ENCODE measurements around the gene TMEM39A.

TMEM39A gene

GRCh38 chr3:119463171-119464169 is at the start of gene TMEM39A:
Gene TMEM39A, minus strand, starts transcription at chr3:119463615. Its CDS starts 1,541 bp downstream, at chr3:119462074.
- peak; percentile 99 for DNase-seq

DNA sequence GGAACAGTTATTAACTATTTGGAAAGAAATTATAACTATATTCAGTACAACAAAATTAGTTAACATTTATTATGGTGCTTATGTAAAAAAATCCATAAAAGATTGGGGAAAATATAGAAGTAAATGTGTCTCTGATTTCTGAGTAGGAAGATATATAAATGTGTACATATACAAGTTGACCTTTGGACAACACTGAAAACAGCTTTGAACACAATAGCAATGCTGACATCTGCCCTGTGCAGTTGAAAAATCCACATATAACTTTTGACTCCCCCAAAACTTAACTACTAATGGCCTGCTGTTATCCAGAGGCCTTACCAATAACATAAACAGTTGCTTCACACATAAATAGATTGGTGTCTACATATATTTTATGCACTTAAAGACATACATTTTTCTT is 47.3 kb upstream of the TMEM39A start:
- no peak for DNase-seq

DNA sequence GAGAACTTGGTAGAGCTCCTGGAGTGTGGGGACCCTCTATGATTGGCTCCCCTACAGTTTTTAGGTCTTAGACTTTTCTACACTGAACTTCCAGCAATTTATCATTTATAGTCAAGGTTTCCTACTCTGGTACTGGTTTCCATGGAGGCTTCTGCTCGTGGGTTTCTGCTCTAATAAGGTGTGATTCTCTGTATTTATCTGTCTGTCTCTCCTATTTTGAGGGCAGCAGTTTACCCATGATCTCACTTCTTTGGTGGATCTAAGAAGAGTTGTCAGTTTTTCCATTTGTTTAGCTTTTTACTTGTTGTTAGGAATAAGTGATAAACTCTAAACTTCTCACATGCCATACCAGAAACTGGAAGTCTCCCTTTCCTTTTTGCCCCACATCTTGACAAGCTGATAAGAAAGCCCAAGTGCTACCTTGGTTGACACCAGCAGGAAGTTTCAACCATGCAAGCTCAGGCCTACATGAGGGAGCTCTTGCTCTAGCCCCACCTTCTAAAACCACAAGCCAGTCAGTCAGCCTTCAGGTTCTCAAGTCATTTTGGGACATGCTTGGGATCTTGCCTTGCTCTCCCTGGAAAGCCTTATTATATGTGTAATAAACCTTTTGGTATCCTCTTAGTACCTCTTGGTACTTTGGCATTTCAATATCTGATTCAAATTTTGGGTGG is 44.9 kb upstream of the TMEM39A start:
- DNase-seq, result peak; percentile 28

- DNase-seq, result no peak
These were observed 44.0 kb upstream of the TMEM39A start for GRCh38 chr3:119507404-119507803.

- no peak for DNase-seq
These were observed 43.2 kb upstream of the TMEM39A start for GRCh38 chr3:119506631-119507030.

DNA sequence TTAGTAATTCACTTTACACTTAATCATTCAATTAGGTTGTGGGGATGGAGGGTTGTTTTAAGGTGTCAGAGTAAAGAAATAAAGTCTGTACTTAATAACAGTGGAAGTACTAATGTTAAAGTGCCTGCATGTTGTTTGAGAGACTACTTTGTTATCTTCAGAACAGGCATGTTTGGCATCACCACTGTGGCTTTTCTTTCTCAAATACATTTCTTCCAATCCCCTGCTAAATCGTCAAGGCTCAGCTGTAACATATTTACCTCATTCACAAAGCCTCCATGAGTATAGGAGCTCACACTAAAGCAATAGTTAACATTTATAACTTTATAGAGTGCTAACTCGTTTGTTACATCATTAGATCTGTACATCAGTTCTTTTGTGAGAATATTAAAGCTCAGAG is 37.5 kb upstream of the TMEM39A start:
- no peak for DNase-seq

- no peak for DNase-seq
These were observed 36.9 kb upstream of the TMEM39A start for GRCh38 chr3:119500265-119500664.

- peak; percentile 99 for DNase-seq
These were observed 35.0 kb upstream of the TMEM39A start, which contains the start of gene TIMMDC1 for GRCh38 chr3:119498186-119499011. Gene TIMMDC1, plus strand, starts transcription at chr3:119498547. Its CDS starts 187 bp downstream, at chr3:119498734.

DNA sequence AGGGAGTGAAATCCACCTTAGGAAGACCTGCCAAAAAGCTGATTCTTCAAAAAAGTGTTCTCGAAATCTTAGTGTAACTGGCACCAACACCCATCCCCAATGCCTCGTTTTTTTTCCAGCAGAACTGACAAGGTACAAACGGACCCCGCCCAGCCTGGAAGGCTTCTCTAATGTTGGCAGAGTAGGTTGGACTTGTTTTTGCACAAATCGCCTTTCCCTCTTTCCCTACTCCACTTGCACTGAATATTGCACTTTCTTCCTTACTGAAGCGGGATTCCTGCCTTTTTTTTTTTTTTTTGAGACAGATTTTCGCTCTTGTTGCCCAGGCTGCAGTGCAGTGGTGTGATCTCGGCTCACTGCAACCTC is 34.4 kb upstream of the TMEM39A start:
- no peak for DNase-seq

DNA sequence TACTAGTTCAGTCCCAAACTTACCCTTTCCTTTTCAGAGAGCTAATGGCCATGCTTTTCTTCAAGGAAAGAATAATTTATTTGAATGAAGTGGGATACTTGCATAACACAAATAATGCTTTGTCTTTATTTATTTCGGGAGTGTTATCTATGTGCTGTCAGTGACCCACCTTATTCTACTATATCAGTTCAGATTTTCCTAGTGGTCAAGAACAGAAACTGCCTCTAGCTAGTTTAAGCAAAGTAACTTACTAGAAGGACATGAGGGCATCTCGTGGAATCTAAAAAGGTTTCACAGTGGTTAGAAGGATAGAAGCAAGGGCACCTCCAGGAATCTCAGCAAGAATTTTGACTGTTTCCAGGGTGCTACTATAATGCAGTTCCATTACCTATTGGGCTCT is 31.2 kb upstream of the TMEM39A start:
- no peak for DNase-seq

DNA sequence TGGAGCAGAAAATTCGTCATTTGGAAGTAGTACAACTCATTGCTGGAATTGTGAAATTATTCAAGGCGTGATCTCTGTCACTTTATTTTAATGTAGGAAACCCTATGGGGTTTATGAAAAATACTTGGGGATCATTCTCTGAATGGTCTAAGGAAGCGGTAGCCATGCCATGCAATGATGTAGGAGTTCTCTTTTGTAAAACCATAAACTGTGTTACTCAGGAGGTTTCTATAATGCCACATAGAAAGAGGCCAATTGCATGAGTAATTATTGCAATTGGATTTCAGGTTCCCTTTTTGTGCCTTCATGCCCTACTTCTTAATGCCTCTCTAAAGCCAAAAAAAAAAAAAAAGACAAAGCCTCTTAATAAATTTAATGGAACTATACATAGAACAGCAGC is 29.4 kb upstream of the TMEM39A start:
- DNase-seq, result no peak

- DNase-seq, result no peak
These were observed 28.7 kb upstream of the TMEM39A start for GRCh38 chr3:119492128-119492527.

DNA sequence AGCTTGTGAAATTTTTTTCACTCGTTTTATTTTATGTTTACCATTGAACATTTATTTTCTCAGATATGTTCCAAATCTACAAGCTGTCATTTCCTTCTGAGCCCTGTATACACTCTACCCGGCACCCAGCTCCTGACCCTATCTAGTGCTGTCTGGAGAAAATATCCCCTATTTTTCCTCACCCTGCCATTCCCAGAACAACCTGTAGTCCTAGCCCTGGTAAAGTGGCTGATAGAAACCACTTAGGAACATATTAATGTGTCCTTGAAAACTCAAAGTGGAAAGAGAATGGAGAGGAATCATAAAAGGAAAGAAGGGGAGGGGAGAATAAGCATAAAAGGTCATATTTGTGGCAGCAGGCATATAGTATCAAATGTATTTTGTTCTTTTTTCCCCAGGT is 26.7 kb upstream of the TMEM39A start:
- DNase-seq, result no peak

- no peak for DNase-seq
These were observed 22.1 kb upstream of the TMEM39A start for GRCh38 chr3:119485563-119485962.

DNA sequence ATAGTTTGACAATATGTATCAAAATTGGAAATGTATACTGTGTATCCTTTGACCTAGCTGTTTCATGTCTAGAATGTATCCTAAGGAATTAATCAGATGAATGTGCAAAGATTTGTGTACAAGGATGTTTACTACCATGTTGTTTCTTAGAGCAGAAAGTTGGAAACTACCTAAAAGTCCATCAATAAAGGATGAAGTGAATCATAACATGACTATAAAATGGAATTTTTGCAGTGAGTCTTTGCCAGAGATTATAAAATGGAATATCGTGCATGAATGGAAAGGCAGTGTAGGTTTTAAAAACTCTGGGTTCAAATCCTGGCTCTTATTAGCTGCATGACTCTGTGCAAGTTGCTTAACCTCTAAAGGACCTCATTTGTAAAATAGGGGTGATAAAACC is 19.7 kb upstream of the TMEM39A start:
- no peak for DNase-seq

- no peak for DNase-seq
These were observed 17.7 kb upstream of the TMEM39A start for GRCh38 chr3:119481079-119481478.

DNA sequence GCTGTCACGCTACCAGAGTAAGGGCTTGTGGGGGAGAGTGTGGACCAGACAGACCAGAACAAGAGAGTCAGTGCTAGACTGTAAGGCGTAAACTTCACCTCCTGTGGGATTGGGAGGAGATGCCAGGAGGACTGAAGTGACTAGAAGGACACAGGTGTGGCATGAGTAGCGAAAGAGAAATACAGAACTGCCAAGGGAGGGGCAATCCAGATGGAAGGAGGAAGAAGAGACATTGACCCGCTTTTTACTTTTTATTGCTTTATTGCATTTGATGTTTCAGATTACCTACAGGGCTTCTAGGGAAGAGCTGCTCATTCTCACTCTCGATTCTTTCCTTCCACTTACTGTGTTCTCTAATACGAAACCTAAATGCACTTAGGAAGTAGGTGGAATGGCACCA is 7.5 kb upstream of the TMEM39A start:
- no peak for DNase-seq

DNA sequence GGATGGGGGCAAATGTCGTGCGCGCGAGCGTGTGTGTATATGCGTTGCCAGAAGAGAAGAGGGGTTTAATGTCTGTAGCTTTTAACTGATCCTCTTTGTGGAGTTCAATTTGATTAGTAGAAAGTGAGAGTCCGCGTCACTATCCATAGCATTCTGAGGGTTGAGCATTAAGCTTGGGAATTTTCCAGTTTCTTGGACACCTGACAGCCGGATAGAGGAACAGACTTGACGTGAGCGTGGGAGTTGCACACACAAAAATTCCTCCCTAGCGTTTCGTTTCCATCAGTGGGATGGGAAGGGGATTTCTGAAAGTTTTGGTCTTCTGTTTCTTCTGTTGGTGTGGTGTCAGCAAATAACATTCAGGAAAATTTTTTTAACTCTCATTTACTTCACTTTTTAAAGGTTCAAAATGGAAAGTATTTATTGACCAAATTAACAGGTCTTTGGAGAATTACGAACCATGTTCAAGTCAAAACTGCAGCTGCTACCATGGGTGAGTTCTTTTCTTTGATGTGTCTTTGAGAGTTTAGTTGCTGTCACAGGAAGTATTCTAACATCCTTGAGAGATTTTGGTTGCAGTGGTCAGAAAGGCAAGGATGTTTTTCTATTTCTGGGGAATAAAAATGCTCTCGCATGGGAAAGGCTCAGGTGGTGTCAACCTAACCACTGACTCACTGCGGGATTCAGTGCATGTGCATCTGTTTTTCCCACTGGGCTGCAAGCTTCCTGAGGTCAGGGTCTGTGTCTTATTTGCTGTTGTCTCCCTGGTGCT is 6.2 kb upstream of the TMEM39A start:
- no peak for DNase-seq

- no peak for DNase-seq
These were observed 4.6 kb upstream of the TMEM39A start for GRCh38 chr3:119468041-119468440.

GRCh38 chr3:119457246-119457645 is 6.2 kb downstream of the TMEM39A start:
- no peak for DNase-seq

DNA sequence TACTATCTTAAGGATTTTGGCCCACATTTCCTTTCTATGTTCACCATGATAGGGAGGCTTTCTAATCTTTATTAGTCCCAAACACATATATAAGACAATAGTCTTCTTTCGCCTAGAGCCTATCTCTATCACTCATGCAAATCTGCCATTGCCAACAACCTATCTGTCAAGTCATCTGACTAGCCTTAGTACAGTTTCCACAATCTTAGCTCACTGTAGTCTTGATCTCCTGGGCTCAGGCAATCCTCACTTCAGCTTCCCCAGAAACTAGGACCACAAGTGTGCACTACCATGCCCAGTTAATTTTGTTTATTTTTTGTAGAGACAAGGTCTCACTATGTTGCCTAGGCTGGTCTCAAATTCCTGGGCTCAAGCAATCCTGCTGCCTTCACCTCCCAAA is 6.9 kb downstream of the TMEM39A start:
- DNase-seq, result no peak

DNA sequence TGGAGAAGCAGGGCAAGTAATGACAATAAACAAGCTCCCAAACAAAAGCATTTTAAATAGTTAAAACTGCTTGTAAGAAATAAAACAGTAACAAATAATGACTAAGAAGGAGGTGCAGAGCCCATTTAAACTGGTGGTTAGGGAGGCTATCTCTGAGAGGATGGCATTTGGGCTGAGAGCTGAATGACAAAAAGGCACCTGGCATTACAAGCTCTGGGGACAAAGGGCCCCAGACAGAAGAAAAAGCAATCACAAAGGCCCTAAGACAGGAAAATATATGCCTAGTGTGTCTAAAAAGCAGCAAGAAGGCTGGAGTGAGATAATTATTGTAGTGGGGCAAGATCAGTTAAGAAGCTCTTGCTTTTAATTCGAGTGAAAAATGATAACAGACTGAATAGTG is 9.6 kb downstream of the TMEM39A start:
- DNase-seq, result no peak
